PC-9 (cell line): ENCODE results near the gene INHBE. TPM values are rescaled to one million over a fixed set of nuclear protein-coding genes. Genes with fewer than 3 reads are reported as not detected.

Source experiments
- BruUV-seq: library from RNA; stranded (reverse); fragments of 400-500 nt; replicated peaks from 2 replicates; lab custom pipeline; 2021; lab: Mats Ljungman, UMichigan
- CTCF ChIA-PET: fragments of 300-600 bp; sonication (Branson Sonifier 250); formaldehyde crosslinking; loops from one replicate; lab custom pipeline; 2022; ENCODE audit warnings: antibody characterized with exemption; lab: Charles Lee
- POLR2A ChIA-PET: fragments of 300-600 bp; sonication (Branson Sonifier 250); formaldehyde crosslinking; loops from one replicate; lab custom pipeline; 2022; ENCODE audit warnings: antibody characterized with exemption; ENCODE audit not compliant: unreplicated experiment; lab: Charles Lee
- DNase-seq, 2 experiments: peaks; one replicate each; pipeline versions ENCODE4 v3.0.0 to v3.0.0-alpha.2; 2015 to 2022; ENCODE audit warnings: mixed read lengths in 1 of 2
- H2AFZ ChIP-seq: fragments of 200-600 bp; sonication (generic); 2 replicates; pipeline ENCODE4 v1.8.1; 2017; ENCODE audit warnings: antibody characterized with exemption
- H3F3A ChIP-seq: fragments of 200-600 bp; sonication (generic); 2 replicates; pipeline ENCODE4 v1.8.1; 2017; ENCODE audit warnings: antibody characterized with exemption, mild to moderate bottlenecking, low read depth; ENCODE audit not compliant: insufficient read depth
- H3K27ac ChIP-seq: fragments of 200-600 bp; sonication (generic); 2 replicates; pipeline ENCODE4 v1.6.1; 2016; ENCODE audit warnings: mixed run types
- H3K27me3 ChIP-seq: fragments of 200-600 bp; sonication (generic); 2 replicates; pipeline ENCODE4 v1.6.1; 2016; ENCODE audit warnings: low read depth, mixed run types; ENCODE audit not compliant: insufficient read depth
- H3K36me3 ChIP-seq: fragments of 200-600 bp; sonication (generic); 2 replicates; pipeline ENCODE4 v1.6.1; 2016; ENCODE audit warnings: low read depth, mixed run types
- H3K4me1 ChIP-seq: fragments of 200-600 bp; sonication (generic); replicated peaks from 2 replicates; pipeline ENCODE4 v1.6.1; 2016; ENCODE audit warnings: mixed run types; ENCODE audit not compliant: insufficient read depth
- H3K4me2 ChIP-seq: fragments of 200-600 bp; sonication (generic); 2 replicates; pipeline ENCODE4 v1.6.1; 2017; ENCODE audit warnings: mixed run types
- H3K4me3 ChIP-seq: fragments of 200-600 bp; sonication (generic); 2 replicates; pipeline ENCODE4 v1.6.1; 2016; ENCODE audit warnings: mixed run types
- H3K79me2 ChIP-seq: fragments of 200-600 bp; sonication (generic); 2 replicates; pipeline ENCODE4 v1.6.1; 2017; ENCODE audit warnings: low read depth, mixed run types
- H3K9me2 ChIP-seq: fragments of 200-600 bp; sonication (generic); 2 replicates; pipeline ENCODE4 v1.8.1; 2017; ENCODE audit warnings: mild to moderate bottlenecking; ENCODE audit not compliant: insufficient read depth
- H3K9me3 ChIP-seq: fragments of 200-600 bp; sonication (generic); 2 replicates; pipeline ENCODE4 v1.8.1; 2016; ENCODE audit warnings: low read depth; ENCODE audit not compliant: insufficient read depth
- H4K20me1 ChIP-seq: fragments of 200-600 bp; sonication (generic); 2 replicates; pipeline ENCODE4 v1.8.1; 2017; ENCODE audit not compliant: insufficient read depth
- EZH2 ChIP-seq: fragments of 200-600 bp; sonication (generic); IDR thresholded peaks from 2 replicates; pipeline ENCODE4 v1.8.0; 2017; ENCODE audit warnings: antibody characterized with exemption, low read depth
- intact Hi-C: fragments of 100-400 bp; cut with micrococcal nuclease; formaldehyde crosslinking; loops from one replicate; pipeline ENCODE4 v1.10.0; 2022; ENCODE audit not compliant: unreplicated experiment
- total RNA-seq: library from RNA; stranded (reverse); gene quantifications from 2 replicates; pipeline ENCODE4 v1.2.3, GENCODE V29; 2021
- TF ChIP-seq, protein P1 (sequence below): fragments of 200-600 bp; sonication (generic); conservative IDR thresholded peaks from 2 replicates; pipeline ENCODE4 v1.6.1; 2017; ENCODE audit warnings: mixed run types, antibody characterized with exemption, mild to moderate bottlenecking, moderate library complexity

INHBE gene
- total RNA-seq, 1 experiment from 2014 or later = 0.90 TPM

DNA sequence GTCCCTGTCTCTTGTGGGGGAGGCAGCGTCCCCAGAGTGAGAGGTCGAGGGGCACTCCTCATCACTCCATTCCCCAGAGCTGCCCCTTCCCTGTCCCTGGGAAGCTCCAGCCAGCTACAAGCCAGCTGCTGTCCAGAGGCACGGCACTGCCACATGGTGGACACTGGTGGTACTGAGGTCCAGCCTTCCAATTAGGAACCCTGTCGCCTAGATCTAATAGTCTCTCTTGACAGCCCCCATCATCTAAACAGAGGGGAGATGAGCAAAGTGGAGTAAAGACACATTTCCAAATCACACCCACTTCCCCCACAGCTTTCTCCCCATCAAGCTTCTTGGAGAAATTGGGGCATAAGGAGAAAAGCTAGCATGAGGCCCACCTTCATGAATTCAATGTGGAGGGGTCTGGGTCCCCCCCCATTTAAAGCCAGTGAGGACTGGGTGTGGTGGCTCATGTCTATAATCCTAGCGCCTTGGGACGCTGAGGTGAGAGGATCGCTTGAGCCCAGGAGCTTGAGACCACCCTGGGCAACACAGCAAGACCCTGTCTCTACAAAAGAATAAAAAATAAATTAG, 2.1 kb upstream of the INHBE start:
- Histone ChIP-seq H3K9me3 (no peaks in the 10 kb centered on the region), H4K20me1 (no peaks in the 10 kb centered on the region), H3K79me2 (no peaks in the 10 kb centered on the region), H3K27ac (no peak overlapping the region), H3K27me3 (no peaks in the 10 kb centered on the region), H3K4me1 (peaks cover 35% of the 10 kb centered on the region), H3K9me2 (no peaks in the 10 kb centered on the region), H3F3A (no peaks in the 10 kb centered on the region), H2AFZ (no peak overlapping the region), H3K4me2 (no peak overlapping the region), H3K4me3 (no peak overlapping the region), H3K36me3 (no peaks in the 10 kb centered on the region)
- ChIA-PET POLR2A (interaction anchor here (0.6 to 0.7 kb wide), 2 partner anchors 138 to 145 kb away, joined by 3 read pairs; no protein-coding TSS in a partner anchor), CTCF (interaction anchor here (0.5 to 1.8 kb wide), 11 partner anchors 43 to 384 kb away, joined by 3 to 30 read pairs (median 4); no protein-coding TSS in a partner anchor)
- DNase-seq = peak; percentile 47 to 73
- BruUV-seq = no TSS peak
- TF ChIP-seq, protein P1, sequence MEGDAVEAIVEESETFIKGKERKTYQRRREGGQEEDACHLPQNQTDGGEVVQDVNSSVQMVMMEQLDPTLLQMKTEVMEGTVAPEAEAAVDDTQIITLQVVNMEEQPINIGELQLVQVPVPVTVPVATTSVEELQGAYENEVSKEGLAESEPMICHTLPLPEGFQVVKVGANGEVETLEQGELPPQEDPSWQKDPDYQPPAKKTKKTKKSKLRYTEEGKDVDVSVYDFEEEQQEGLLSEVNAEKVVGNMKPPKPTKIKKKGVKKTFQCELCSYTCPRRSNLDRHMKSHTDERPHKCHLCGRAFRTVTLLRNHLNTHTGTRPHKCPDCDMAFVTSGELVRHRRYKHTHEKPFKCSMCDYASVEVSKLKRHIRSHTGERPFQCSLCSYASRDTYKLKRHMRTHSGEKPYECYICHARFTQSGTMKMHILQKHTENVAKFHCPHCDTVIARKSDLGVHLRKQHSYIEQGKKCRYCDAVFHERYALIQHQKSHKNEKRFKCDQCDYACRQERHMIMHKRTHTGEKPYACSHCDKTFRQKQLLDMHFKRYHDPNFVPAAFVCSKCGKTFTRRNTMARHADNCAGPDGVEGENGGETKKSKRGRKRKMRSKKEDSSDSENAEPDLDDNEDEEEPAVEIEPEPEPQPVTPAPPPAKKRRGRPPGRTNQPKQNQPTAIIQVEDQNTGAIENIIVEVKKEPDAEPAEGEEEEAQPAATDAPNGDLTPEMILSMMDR = peak; percentile 91
- no peak for TF ChIP-seq EZH2
- intact Hi-C loops = loop anchor here (1.0 to 10.0 kb wide), 4 partner anchors 146 to 452 kb away; no protein-coding TSS in a partner anchor

DNA sequence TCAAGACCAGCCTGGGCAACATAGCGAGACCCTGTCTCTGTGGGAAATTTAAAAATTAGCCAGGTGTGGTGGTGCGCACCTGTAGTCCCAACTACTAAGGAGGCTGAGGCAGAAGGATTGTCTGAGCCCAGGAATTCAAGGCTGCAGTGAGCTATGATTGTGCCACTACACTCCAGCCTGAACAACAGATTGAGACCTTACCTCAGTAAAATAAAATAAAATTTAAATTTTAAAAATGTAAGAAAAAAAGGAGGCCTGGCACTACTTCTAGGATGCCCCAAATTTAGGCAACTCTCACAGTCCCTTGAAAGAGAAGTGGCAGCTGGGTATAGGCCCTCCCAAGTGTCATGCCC, 918 bp upstream of the INHBE start:
- H3K9me3 ChIP-seq = no peaks in the 10 kb centered on the region
- H3K4me3 ChIP-seq = no peak overlapping the region
- ChIA-PET POLR2A (interaction anchor here (0.7 kb wide), 2 partner anchors 58 to 327 kb away, joined by 3 read pairs; no protein-coding TSS in a partner anchor), CTCF (interaction anchor here (0.9 kb wide), 1 partner anchor 178 kb away, joined by 4 read pairs; no protein-coding TSS in a partner anchor)
- no peak for TF ChIP-seq EZH2
- TF ChIP-seq, protein P1 = no peak
- no peak overlapping the region for H2AFZ ChIP-seq
- intact Hi-C loops = loop anchor here (10.0 kb wide), 1 partner anchor 451 kb away; no protein-coding TSS in a partner anchor
- peak overlapping the region; percentile 63; the same call in 1 of the 2 replicates for H3K4me2 ChIP-seq
- H3K36me3 ChIP-seq = no peaks in the 10 kb centered on the region
- BruUV-seq = no TSS peak
- no peaks in the 10 kb centered on the region for H3K9me2 ChIP-seq
- peaks cover 43% of the 10 kb centered on the region for H3K4me1 ChIP-seq
- no peaks in the 10 kb centered on the region for H4K20me1 ChIP-seq
- no peak for DNase-seq
- H3K27me3 ChIP-seq = no peaks in the 10 kb centered on the region
- H3F3A ChIP-seq = no peaks in the 10 kb centered on the region
- no peaks in the 10 kb centered on the region for H3K79me2 ChIP-seq
- H3K27ac ChIP-seq = no peak overlapping the region; the same call in 1 of the 2 replicates

DNA sequence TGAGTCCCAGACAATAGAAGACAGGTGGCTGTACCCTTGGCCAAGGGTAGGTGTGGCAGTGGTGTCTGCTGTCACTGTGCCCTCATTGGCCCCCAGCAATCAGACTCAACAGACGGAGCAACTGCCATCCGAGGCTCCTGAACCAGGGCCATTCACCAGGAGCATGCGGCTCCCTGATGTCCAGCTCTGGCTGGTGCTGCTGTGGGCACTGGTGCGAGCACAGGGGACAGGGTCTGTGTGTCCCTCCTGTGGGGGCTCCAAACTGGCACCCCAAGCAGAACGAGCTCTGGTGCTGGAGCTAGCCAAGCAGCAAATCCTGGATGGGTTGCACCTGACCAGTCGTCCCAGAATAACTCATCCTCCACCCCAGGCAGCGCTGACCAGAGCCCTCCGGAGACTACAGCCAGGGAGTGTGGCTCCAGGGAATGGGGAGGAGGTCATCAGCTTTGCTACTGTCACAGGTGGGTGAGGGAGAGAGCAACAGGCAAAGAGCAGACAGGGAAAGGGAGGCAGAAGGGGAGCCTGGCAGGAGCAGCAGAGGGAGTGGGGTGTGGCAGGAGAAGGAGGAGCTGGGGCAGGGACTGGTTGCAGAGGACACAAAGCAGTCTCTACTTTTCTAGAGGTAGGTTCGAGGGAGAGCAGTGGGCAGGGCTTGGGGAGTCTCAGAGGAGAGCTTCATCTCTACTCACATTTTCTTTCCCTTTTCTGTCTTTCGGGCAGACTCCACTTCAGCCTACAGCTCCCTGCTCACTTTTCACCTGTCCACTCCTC, 452 bp downstream of the INHBE start:
- H3K36me3 ChIP-seq = no peaks in the 10 kb centered on the region
- POLR2A ChIA-PET = interaction anchor here (0.5 to 0.6 kb wide), 2 partner anchors 10 to 611 kb away, joined by 4 to 22 read pairs; no protein-coding TSS in a partner anchor
- H2AFZ ChIP-seq = peak overlapping the region; percentile 66; the same call in 1 of the 2 replicates
- CTCF ChIA-PET = interaction anchor here (0.6 to 1.1 kb wide), 4 partner anchors 10 to 281 kb away, joined by 4 to 8 read pairs (median 4); no protein-coding TSS in a partner anchor
- H3K4me2 ChIP-seq = peak overlapping the region; percentile 63
- TF ChIP-seq EZH2 = no peak
- TF ChIP-seq, protein P1 = no peak
- H3K27ac ChIP-seq = no peak overlapping the region
- H3K4me3 ChIP-seq = no peak overlapping the region; the same call in 1 of the 2 replicates
- DNase-seq = no peak
- H3K4me1 ChIP-seq = peaks cover 43% of the 10 kb centered on the region
- H4K20me1 ChIP-seq = no peaks in the 10 kb centered on the region
- no peaks in the 10 kb centered on the region for H3K79me2 ChIP-seq
- BruUV-seq = no TSS peak
- no peaks in the 10 kb centered on the region for H3K9me3 ChIP-seq
- no peaks in the 10 kb centered on the region for H3K9me2 ChIP-seq
- intact Hi-C loops = loop anchor here (10.0 kb wide), 1 partner anchor 449 kb away; no protein-coding TSS in a partner anchor
- peaks cover 6% of the 10 kb centered on the region; the same call in 1 of the 2 replicates for H3K27me3 ChIP-seq
- H3F3A ChIP-seq = no peaks in the 10 kb centered on the region
